GM13977 (cell line): ENCODE data around the gene OPA1.

Experiments
- DNase-seq: peaks from one replicate; pipeline ENCODE4 v3.0.0; 2012; ENCODE audit warnings: low spot score
- CTCF ChIP-seq: IDR thresholded peaks from 2 replicates; pipeline ENCODE4 v1.5.1; 2012; ENCODE audit warnings: mild to moderate bottlenecking, control low read depth; ENCODE audit not compliant: insufficient read depth; ENCODE audit errors: extremely low read depth, missing control alignments
- in situ Hi-C: fragments of 300-500 bp; cut with MboI; formaldehyde crosslinking; loops from one replicate; pipeline ENCODE4 v1.12.0; 2022; ENCODE audit warnings: low sequenced_read_pairs, low pct_unique_long_range_greater_than_20kb, mixed read lengths, inconsistent platforms; ENCODE audit not compliant: unreplicated experiment

The OPA1 gene

GRCh38 chr3:193708270-193708669, 115.3 kb downstream of the OPA1 start:
- TF ChIP-seq CTCF, result no peak
- in situ Hi-C loops, result no loop called here
- no peak for DNase-seq

- no peak for DNase-seq
- in situ Hi-C loops, result no loop called here
- no peak for TF ChIP-seq CTCF
Observed at GRCh38 chr3:193710286-193711165, 117.5 kb downstream of the OPA1 start.

- in situ Hi-C loops, result no loop called here
- no peak for DNase-seq
- TF ChIP-seq CTCF, result no peak
Observed at GRCh38 chr3:193711166-193711485, 118.1 kb downstream of the OPA1 start.

GRCh38 chr3:193711523-193711963, 118.5 kb downstream of the OPA1 start:
- no peak for TF ChIP-seq CTCF
- no peak for DNase-seq
- in situ Hi-C loops, result no loop called here

GRCh38 chr3:193711964-193712598, 119.1 kb downstream of the OPA1 start:
- in situ Hi-C loops, result no loop called here
- TF ChIP-seq CTCF, result no peak
- DNase-seq, result no peak

- in situ Hi-C loops, result no loop called here
- no peak for TF ChIP-seq CTCF
- no peak for DNase-seq
Observed at GRCh38 chr3:193712938-193713337, 119.9 kb downstream of the OPA1 start.
